ENCODE results near the gene MBNL1. TPM values are rescaled to one million over a fixed set of nuclear protein-coding genes. Genes with fewer than 3 reads are reported as not detected.

MBNL1 gene
- total RNA-seq, 1 experiment from 2014 or later = 200 TPM

DNA sequence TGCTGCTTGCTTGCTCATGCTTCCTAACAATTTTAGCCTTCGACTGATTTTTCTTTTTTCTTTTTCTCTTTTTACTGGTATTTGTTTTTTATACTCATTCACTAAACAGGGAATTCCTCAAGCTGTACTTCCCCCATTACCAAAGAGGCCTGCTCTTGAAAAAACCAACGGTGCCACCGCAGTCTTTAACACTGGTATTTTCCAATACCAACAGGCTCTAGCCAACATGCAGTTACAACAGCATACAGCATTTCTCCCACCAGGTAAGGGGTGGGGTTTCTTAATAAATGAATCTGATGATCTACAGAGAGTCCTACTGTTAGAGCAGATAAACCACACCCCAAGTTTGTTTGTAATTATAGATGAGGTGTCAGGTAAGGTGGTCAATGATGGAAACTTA lies 178.8 kb downstream of the MBNL1 start:
- H3K9me2 ChIP-seq (ENCODE audit: insufficient read depth) = no peaks in the 10 kb centered on the region
- H3K9ac ChIP-seq (ENCODE audit: low read length) = no peak overlapping the region
- TF ChIP-seq SP1 (IDR thresholded peaks at IDR 0.05; ENCODE audit: low read depth) (no peak), ZFX (IDR thresholded peaks at IDR 0.05) (no peak), EZH2 (IDR thresholded peaks at IDR 0.05) (no peak), ELF1 (IDR thresholded peaks at IDR 0.05; ENCODE audit: borderline replicate concordance, low read depth) (no peak), RAD21 (IDR thresholded peaks at IDR 0.05; ENCODE audit: low read depth) (no peak), JUND (IDR thresholded peaks at IDR 0.05) (no peak), ZNF274 (IDR thresholded peaks at IDR 0.05; ENCODE audit: low read depth, low read length) (no peak), CEBPB (IDR thresholded peaks at IDR 0.05; ENCODE audit: low read depth) (no peak), EGR1 (IDR thresholded peaks at IDR 0.05; ENCODE audit: low read depth) (no peak), YY1 (IDR thresholded peaks at IDR 0.05; ENCODE audit: extremely low read depth, insufficient replicate concordance, low read depth, low read length) (no peak), TCF7L2 (IDR thresholded peaks at IDR 0.05; ENCODE audit: borderline replicate concordance, extremely low read depth, insufficient read depth, insufficient read length) (no peak), ZBTB33 (IDR thresholded peaks at IDR 0.05; ENCODE audit: extremely low read depth, insufficient replicate concordance, low read length) (no peak), SIN3A (IDR thresholded peaks at IDR 0.05; ENCODE audit: low read depth) (no peak), EZH2phosphoT487 (IDR thresholded peaks at IDR 0.05; ENCODE audit: borderline replicate concordance) (no peak), POLR2A (IDR thresholded peaks at IDR 0.05; ENCODE audit: borderline replicate concordance, extremely low read depth, insufficient read depth, insufficient read length) (no peak), CTCF (IDR thresholded peaks at IDR 0.05 in 2 of 3, conservative IDR thresholded peaks at IDR 0.05 in 1 of 3; ENCODE audit: borderline replicate concordance in 1 of 3, insufficient read depth in 1 of 3, low read depth in 2 of 3, low read length in 2 of 3) (no peak), SRF (IDR thresholded peaks at IDR 0.05; ENCODE audit: low read depth) (no peak), FOSL1 (IDR thresholded peaks at IDR 0.05; ENCODE audit: low read depth) (no peak)
- TF ChIP-seq, protein P1, sequence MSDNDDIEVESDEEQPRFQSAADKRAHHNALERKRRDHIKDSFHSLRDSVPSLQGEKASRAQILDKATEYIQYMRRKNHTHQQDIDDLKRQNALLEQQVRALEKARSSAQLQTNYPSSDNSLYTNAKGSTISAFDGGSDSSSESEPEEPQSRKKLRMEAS (IDR thresholded peaks at IDR 0.05) = no peak
- RAD21 ChIA-PET (ENCODE audit: low non-redundant PET in 1 of 2, low total read pairs in 2 of 2, uncharacterized antibody in 2 of 2, unreplicated experiment in 2 of 2) = no interaction called here
- ATAC-seq (no peak), DNase-seq (ENCODE audit: low read depth, low spot score) (no peak)
- H3K4me1 ChIP-seq (ENCODE audit: control insufficient read depth in 1 of 2, insufficient read depth in 2 of 2, low read length in 2 of 2) = peaks cover 8 to 10% of the 10 kb centered on the region in 2 experiments; a peak in 3 of 4 replicates
- H3K79me2 ChIP-seq (ENCODE audit: insufficient read depth, low read length) = peaks cover 68% of the 10 kb centered on the region
- no peak overlapping the region for H3K4me3 ChIP-seq (replicated peaks in 1 of 2; ENCODE audit: low read depth in 1 of 2, low read length in 2 of 2)
- no peak overlapping the region for H2AFZ ChIP-seq (ENCODE audit: low read depth, low read length, poor library complexity, severe bottlenecking)
- no peak overlapping the region for H3K4me2 ChIP-seq (ENCODE audit: low read length)
- POLR2A ChIA-PET = interaction anchor here (0.8 kb wide), 1 partner anchor 180 kb away, joined by 3 read pairs; no protein-coding TSS in a partner anchor
- no peaks in the 10 kb centered on the region for H3K9me3 ChIP-seq (ENCODE audit: control insufficient read depth in 1 of 2, insufficient read depth in 1 of 2, low read depth in 1 of 2, low read length in 2 of 2)
- H3K27ac ChIP-seq (ENCODE audit: low read depth, low read length) = no peak overlapping the region
- H3K36me3 ChIP-seq (ENCODE audit: control insufficient read depth in 1 of 2, insufficient read depth in 2 of 2, low read length in 2 of 2) = peaks cover 8 to 11% of the 10 kb centered on the region in 2 experiments
- peaks cover 9% of the 10 kb centered on the region; the same call in 1 of the 2 replicates for H4K20me1 ChIP-seq (ENCODE audit: insufficient read depth)
- intact Hi-C loops (cut with micrococcal nuclease) = no loop called here
- no TSS peak for BruUV-seq (replicated peaks)
- H3K27me3 ChIP-seq (ENCODE audit: insufficient read depth, low read length) = no peaks in the 10 kb centered on the region
- CTCF ChIA-PET = no interaction called here
